ENCODE results near the gene RMDN3.

Gene RMDN3

DNA sequence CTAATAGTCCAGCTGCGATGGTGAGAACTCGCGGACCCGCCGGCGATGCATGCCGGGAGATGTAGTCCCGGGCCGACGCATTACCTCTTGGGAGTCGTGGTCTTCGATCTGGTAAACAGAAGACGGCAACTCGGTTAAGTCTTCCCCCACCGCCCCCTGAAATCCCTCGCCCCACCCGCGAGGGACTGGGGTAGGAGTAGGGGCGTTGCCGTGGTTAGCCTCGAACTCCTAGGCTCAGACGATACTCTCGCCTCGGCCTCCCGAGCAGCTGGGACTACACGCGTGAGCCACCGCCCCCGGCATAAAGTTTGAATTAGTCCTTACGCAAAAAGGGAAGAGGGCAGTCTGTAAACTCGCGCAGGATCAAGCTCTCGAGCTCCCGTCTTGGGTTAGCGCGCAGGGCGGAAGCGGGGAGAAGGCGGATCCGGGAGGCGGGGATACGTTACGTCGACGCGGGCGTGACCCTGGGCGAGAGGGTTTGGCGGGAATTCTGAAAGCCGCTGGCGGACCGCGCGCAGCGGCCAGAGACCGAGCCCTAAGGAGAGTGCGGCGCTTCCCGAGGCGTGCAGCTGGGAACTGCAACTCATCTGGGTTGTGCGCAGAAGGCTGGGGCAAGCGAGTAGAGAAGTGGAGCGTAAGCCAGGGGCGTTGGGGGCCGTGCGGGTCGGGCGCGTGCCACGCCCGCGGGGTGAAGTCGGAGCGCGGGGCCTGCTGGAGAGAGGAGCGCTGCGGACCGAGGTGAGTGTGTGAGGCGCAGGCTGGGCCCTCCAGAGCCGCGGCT, 60.2 kb downstream of the RMDN3 start, which contains the start of gene RAD51:
Gene RAD51 (plus strand): TSS at position 487 of the 781 bp plus-strand sequence. CDS start 3,585 bp downstream, outside the sequence.
- peak; percentile 70 for DNase-seq (ENCODE audit: low read depth, low spot score)

DNA sequence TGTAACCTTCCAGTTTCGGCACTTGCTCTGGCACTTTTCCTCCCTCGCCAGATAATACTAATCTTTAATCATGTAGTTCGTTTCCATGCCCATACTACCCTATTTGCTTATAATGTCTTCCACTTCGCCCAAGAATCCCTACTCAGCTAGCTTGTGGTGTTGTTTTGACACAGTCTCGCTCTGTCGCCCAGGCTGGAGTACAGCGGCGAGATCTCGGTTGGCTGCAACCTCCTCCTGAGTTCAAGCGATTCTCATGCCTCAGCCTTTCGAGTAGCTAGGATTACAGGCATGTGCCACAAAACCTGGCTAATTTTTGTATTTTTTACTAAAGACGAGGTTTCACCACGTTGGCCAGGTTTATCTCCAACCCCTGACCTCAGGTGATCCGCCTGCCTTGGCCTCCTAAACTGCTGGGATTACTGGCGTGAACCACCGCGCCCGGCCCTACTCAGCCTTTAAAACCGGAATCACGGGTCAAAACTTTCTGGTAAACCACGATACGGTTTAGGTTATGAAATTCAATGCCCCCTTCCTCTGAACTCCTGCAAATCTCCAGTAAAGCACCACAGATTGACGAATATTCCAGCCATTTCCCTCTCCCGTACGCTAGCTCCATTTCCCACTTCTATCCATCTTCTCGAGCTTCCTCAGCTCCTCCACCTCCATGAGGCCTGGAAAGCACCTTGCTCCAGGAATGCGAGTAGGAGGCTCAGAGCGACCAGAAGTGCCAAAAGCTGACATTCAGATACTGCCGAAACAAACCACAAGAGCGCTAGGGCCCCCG, 61.0 kb downstream of the RMDN3 start:
- DNase-seq (ENCODE audit: low read depth, low spot score): no peak

DNA sequence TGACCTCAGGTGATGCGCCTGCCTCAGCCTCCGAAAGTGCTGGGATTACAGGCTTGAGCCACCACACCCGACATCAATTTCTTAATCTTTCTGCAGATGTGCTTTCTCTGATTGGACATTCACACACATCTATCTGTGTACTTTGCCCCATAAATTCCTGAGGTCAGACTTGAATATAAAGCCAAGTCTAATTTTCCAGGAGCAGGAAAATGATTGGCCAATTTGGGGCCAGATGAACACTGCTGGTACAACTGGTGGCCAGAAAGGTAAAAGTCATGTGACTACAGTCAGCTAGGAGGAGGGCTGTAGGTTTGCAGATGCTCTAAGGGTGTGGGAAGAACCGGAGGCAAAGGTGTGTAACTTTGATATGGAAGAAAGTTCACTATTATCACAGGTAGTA, 63.3 kb downstream of the RMDN3 start:
- DNase-seq (ENCODE audit: low read depth, low spot score): no peak

DNA sequence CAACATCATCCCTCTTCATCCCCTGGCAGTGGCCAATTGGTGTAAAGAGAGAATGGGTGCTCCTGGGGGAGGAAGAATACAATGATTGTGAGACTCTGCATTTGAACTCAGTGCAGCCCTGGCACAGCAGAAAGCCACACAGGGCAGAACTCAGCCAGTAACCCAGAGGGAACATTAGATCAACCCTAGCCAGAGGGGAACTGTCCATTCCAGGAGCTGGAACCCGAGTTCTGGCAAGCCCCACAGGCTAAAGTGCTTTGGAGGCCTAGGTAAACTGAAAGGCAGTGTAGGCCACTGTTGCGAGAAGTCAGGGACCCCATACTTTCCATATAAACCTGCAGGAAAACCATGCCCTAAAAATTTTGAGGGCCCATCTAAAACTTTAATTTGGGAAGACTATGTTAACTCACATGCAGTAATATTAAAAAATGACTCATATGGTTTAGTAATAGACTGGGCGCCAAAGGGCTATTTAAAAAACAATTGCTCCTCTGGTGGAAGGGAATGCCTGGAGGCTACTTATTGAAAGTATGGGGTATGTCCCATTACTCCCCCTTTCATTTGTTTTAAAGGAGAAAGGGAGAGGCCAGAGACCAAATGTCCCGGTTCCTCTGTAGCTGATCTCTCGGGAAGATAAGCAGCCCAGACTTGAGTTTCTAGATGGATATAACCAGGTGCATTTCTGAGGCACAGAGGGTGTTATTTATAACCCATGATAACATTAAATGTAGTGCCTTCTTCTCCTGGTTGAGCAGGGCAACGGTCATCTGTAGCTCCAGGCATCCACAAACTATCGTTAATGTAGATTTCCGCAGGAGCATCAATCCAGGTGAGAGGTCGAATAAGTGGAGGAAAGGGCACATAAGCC, 65.9 kb downstream of the RMDN3 start:
- no peak for DNase-seq (ENCODE audit: low read depth, low spot score)
